SK-N-SH (cell line): Measurements from ENCODE around the gene SDR42E1. TPM values are rescaled to one million over a fixed set of nuclear protein-coding genes. Genes with fewer than 3 reads are reported as not detected.
A peak's percentile ranks its signal among the peaks of the same experiment; 100 is the strongest.

ENCODE experiments used
- CTCF ChIA-PET: fragments of 300-600, 350-600 bp; formaldehyde crosslinking; extraction: SDS; loops from one replicate; lab custom pipeline; 2021; lab: Yijun Ruan, JAX
- POLR2A ChIA-PET: fragments of 350-600 bp; sonication (Branson Sonifier 250); formaldehyde crosslinking; extraction: SDS; loops from one replicate; lab custom pipeline; 2020; ENCODE audit warnings: antibody characterized with exemption, inconsistent platforms; lab: Yijun Ruan, JAX
- DNase-seq: peaks from one replicate; pipeline ENCODE4 v3.0.0; 2012
- H2AFZ ChIP-seq: fragments of 200-600 bp; sonication (generic); 2 replicates; pipeline ENCODE4 v1.8.1; 2016; ENCODE audit warnings: antibody characterized with exemption, mild to moderate bottlenecking, low read depth
- H3F3A ChIP-seq: fragments of 200-600 bp; sonication (generic); replicated peaks from 2 replicates; pipeline ENCODE3; 2016; ENCODE audit warnings: antibody characterized with exemption, mild to moderate bottlenecking; ENCODE audit not compliant: insufficient read depth
- H3K27ac ChIP-seq, 2 experiments: fragments of 200-500 bp in 1 of 2; fragments of 200-600 bp in 1 of 2; sonication (Bioruptor generic) in 1 of 2; sonication (generic), shearing (Covaris generic) in 1 of 2; 2 replicates each; pipeline versions ENCODE4 v1.5.1 to v1.6.1; 2014 to 2016; ENCODE audit warnings: low read depth in 2 of 2, inconsistent platforms in 1 of 2, low read length in 1 of 2, mild to moderate bottlenecking in 1 of 2, mixed read lengths in 1 of 2
- H3K27me3 ChIP-seq: fragments of 200-600 bp; sonication (generic), shearing (Covaris generic); 2 replicates; pipeline ENCODE4 v1.6.1; 2016; ENCODE audit warnings: mixed run types; ENCODE audit not compliant: insufficient read depth
- H3K36me3 ChIP-seq, 2 experiments: fragments of 200-500 bp in 1 of 2; fragments of 200-600 bp in 1 of 2; sonication (Bioruptor generic) in 1 of 2; sonication (generic) in 1 of 2; replicated peaks in 1 of 2; 2 replicates each; pipeline versions ENCODE3 to v1.5.1; 2014 to 2016; ENCODE audit warnings: low read length in 1 of 2, mild to moderate bottlenecking in 1 of 2; ENCODE audit not compliant: insufficient read depth in 2 of 2, control insufficient read depth in 1 of 2
- H3K4me1 ChIP-seq, 2 experiments: fragments of 200-500 bp in 1 of 2; fragments of 200-600 bp in 1 of 2; sonication (Bioruptor generic) in 1 of 2; sonication (generic), shearing (Covaris generic) in 1 of 2; 2 replicates each; pipeline versions ENCODE4 v1.5.1 to v1.6.1; 2014 to 2016; ENCODE audit warnings: low read depth in 1 of 2, low read length in 1 of 2, mixed run types in 1 of 2; ENCODE audit not compliant: insufficient read depth in 2 of 2, control insufficient read depth in 1 of 2
- H3K4me2 ChIP-seq: fragments of 200-600 bp; sonication (generic), shearing (Covaris generic); 2 replicates; pipeline ENCODE4 v1.6.1; 2017; ENCODE audit warnings: mixed run types
- H3K4me3 ChIP-seq, 2 experiments: fragments of 200-500 bp in 1 of 2; fragments of 200-600 bp in 1 of 2; sonication (Bioruptor generic) in 1 of 2; sonication (generic), shearing (Covaris generic) in 1 of 2; 2 replicates each; pipeline versions ENCODE4 v1.5.1 to v1.8.1; 2014 to 2016; ENCODE audit warnings: low read depth in 2 of 2, inconsistent platforms in 1 of 2, low read length in 1 of 2, mild to moderate bottlenecking in 1 of 2, mixed read lengths in 1 of 2, moderate library complexity in 1 of 2
- H3K79me2 ChIP-seq: fragments of 200-600 bp; sonication (generic); 2 replicates; pipeline ENCODE4 v1.8.1; 2017; ENCODE audit warnings: mild to moderate bottlenecking; ENCODE audit not compliant: insufficient read depth
- H3K9ac ChIP-seq: fragments of 200-600 bp; sonication (generic); 2 replicates; pipeline ENCODE4 v1.6.1; 2017; ENCODE audit warnings: mixed run types
- H3K9me2 ChIP-seq: fragments of 200-600 bp; sonication (generic); 2 replicates; pipeline ENCODE4 v1.6.1; 2017; ENCODE audit warnings: mixed run types
- H3K9me3 ChIP-seq: fragments of 200-600 bp; sonication (generic); 2 replicates; pipeline ENCODE4 v1.6.1; 2017; ENCODE audit warnings: mixed run types, mild to moderate bottlenecking, moderate library complexity
- H4K20me1 ChIP-seq: fragments of 200-600 bp; sonication (generic); 2 replicates; pipeline ENCODE4 v1.6.1; 2017; ENCODE audit warnings: mild to moderate bottlenecking, mixed run types; ENCODE audit not compliant: insufficient read depth
- CHD2 ChIP-seq: fragments of 150-350 bp; IDR thresholded peaks from 2 replicates; pipeline ENCODE4 v1.6.1; 2018; ENCODE audit warnings: low read length; ENCODE audit not compliant: partially characterized antibody
- EP300 ChIP-seq, 2 experiments: IDR thresholded peaks; 2 replicates each; pipeline versions ENCODE4 v1.4.0 to v1.6.1; 2012; ENCODE audit warnings: borderline replicate concordance in 1 of 2, low read depth in 1 of 2, low read length in 1 of 2
- FOXJ3 ChIP-seq: sonication (generic); formaldehyde crosslinking; IDR thresholded peaks from 2 replicates; pipeline ENCODE4 v1.5.1; 2020; ENCODE audit warnings: mild to moderate bottlenecking, missing genetic modification reagents
- FOXM1 ChIP-seq: IDR thresholded peaks from 2 replicates; pipeline ENCODE4 v1.4.0; 2012; ENCODE audit warnings: low read depth, mild to moderate bottlenecking
- NRF1 ChIP-seq: IDR thresholded peaks from 2 replicates; pipeline ENCODE4 v1.6.1; 2012; ENCODE audit warnings: low read depth, mild to moderate bottlenecking, low read length
- REST ChIP-seq: IDR thresholded peaks from 2 replicates; pipeline ENCODE4 v1.6.1; 2012; ENCODE audit warnings: mild to moderate bottlenecking, low read depth, low read length, moderate library complexity
- TCF12 ChIP-seq: IDR thresholded peaks from 2 replicates; pipeline ENCODE4 v1.4.0; 2012
- USF1 ChIP-seq: IDR thresholded peaks from 2 replicates; pipeline ENCODE4 v1.4.0; 2012; ENCODE audit warnings: low read depth, borderline replicate concordance
- whole genome bisulfite sequencing: methylation state at CpG from one replicate; pipeline ENCODE4 v1.1.6; 2017; ENCODE audit warnings: low lambda C conversion rate; 5-methylcytosine and 5-hydroxymethylcytosine counted together
- polyA plus RNA-seq, 3 experiments: library from polyadenylated mRNA; depleted of rRNA; stranded (reverse); fragments of >200 nt; gene quantifications; 2 replicates each; pipeline ENCODE4 v1.2.3, GENCODE V29; 2012

The SDR42E1 gene
- polyA plus RNA-seq, 1 of the 3 experiments (the other 2 are of a cell fraction), result not detected

GRCh38 chr16:81946206-81946605 lies 65.1 kb downstream of the SDR42E1 start:
- TF ChIP-seq FOXM1, result no peak
- no peak for TF ChIP-seq EP300 (IDR thresholded peaks at IDR 0.05; ENCODE audit: borderline replicate concordance in 1 of 2, low read depth in 1 of 2, low read length in 1 of 2)
- no peak for TF ChIP-seq NRF1
- TF ChIP-seq FOXJ3 (CRISPR knock-in tag), result no peak
- TF ChIP-seq USF1, result no peak
- 46% methylated on average over 5 of the region's 5 CpGs for WGBS
- H3K27ac ChIP-seq, result no peak overlapping the region
- no peak overlapping the region for H3K4me3 ChIP-seq
- ChIA-PET CTCF (no interaction called here), POLR2A (no interaction called here)
- H3K4me2 ChIP-seq, result no peak overlapping the region; the same call in 1 of the 2 replicates
- H3K4me1 ChIP-seq, result no peaks in the 10 kb centered on the region
- H3K9me2 ChIP-seq, result no peaks in the 10 kb centered on the region
- H3K9ac ChIP-seq, result no peak overlapping the region
- no peak overlapping the region; the same call in 1 of the 2 replicates for H2AFZ ChIP-seq
- H3K36me3 ChIP-seq, result no peaks in the 10 kb centered on the region
- no peaks in the 10 kb centered on the region for H3K79me2 ChIP-seq
- H3K9me3 ChIP-seq, result no peaks in the 10 kb centered on the region
- no peaks in the 10 kb centered on the region for H3K27me3 ChIP-seq
- no peaks in the 10 kb centered on the region for H4K20me1 ChIP-seq
- H3F3A ChIP-seq, result no peaks in the 10 kb centered on the region
- DNase-seq, result no peak

GRCh38 chr16:81945665-81946064 lies 65.6 kb downstream of the SDR42E1 start:
- no peak overlapping the region; the same call in 1 of the 2 replicates for H2AFZ ChIP-seq
- ChIA-PET CTCF (no interaction called here), POLR2A (no interaction called here)
- no peak overlapping the region for H3K4me3 ChIP-seq
- H3K27me3 ChIP-seq, result no peaks in the 10 kb centered on the region
- H3K4me2 ChIP-seq, result no peak overlapping the region; the same call in 1 of the 2 replicates
- no peaks in the 10 kb centered on the region for H3K9me2 ChIP-seq
- WGBS, result 44% methylated on average over 1 of the region's 1 CpG
- H3K36me3 ChIP-seq, result no peaks in the 10 kb centered on the region
- no peaks in the 10 kb centered on the region for H3K79me2 ChIP-seq
- TF ChIP-seq CHD2, result no peak
- TF ChIP-seq TCF12, result peak; percentile 33; the same call in 1 of the 2 replicates
- no peaks in the 10 kb centered on the region for H4K20me1 ChIP-seq
- H3K4me1 ChIP-seq, result no peaks in the 10 kb centered on the region
- no peak for DNase-seq
- no peak overlapping the region for H3K27ac ChIP-seq
- H3F3A ChIP-seq, result no peaks in the 10 kb centered on the region
- H3K9me3 ChIP-seq, result no peaks in the 10 kb centered on the region
- no peak overlapping the region for H3K9ac ChIP-seq

GRCh38 chr16:81942007-81942601 lies 69.2 kb downstream of the SDR42E1 start:
- 45% methylated on average over 7 of the region's 7 CpGs for WGBS

More at GRCh38 chr16:81942007-81942601, 69.2 kb downstream of the SDR42E1 start:
- Histone ChIP-seq H3K9me3 (no peaks in the 10 kb centered on the region), H3K4me2 (no peak overlapping the region), H3K9me2 (no peaks in the 10 kb centered on the region), H3K27me3 (no peaks in the 10 kb centered on the region), H3K4me3 (no peak overlapping the region), H4K20me1 (no peaks in the 10 kb centered on the region), H3K4me1 (no peaks in the 10 kb centered on the region), H3K79me2 (no peaks in the 10 kb centered on the region), H3K9ac (no peak overlapping the region), H3F3A (no peaks in the 10 kb centered on the region), H3K36me3 (no peaks in the 10 kb centered on the region), H3K27ac (no peak overlapping the region), H2AFZ (no peak overlapping the region)
- ChIA-PET POLR2A (no interaction called here), CTCF (interaction anchor here (0.8 to 4.2 kb wide), 6 partner anchors 14 to 514 kb away, joined by 3 to 44 read pairs (median 4); no protein-coding TSS in a partner anchor)
- TF ChIP-seq USF1 (no peak), REST (no peak)
- DNase-seq, result no peak
